GM12892 (cell line): ENCODE measurements around the gene MRPS6.

Experiments
- DNase-seq: peaks from one replicate; pipeline ENCODE4 v3.0.0; 2011; ENCODE audit not compliant: insufficient read length
- FAIRE-seq: peaks from 2 replicates; lab custom pipeline; 2011; peaks lifted over from hg19 to GRCh38; lab: Jason Lieb, UNC
- POLR2A ChIP-seq: IDR thresholded peaks from 2 replicates; pipeline ENCODE4 v1.6.1; 2011; ENCODE audit warnings: low read depth, low read length, control low read depth
- POLR2AphosphoS5 ChIP-seq: IDR thresholded peaks from 2 replicates; pipeline ENCODE4 v1.6.1; 2011; ENCODE audit warnings: low read depth, low read length, control low read depth
- TAF1 ChIP-seq: IDR thresholded peaks from 2 replicates; pipeline ENCODE4 v1.6.1; 2011; ENCODE audit warnings: low read depth, mild to moderate bottlenecking, control low read depth, low read length, borderline replicate concordance

The MRPS6 gene

DNA sequence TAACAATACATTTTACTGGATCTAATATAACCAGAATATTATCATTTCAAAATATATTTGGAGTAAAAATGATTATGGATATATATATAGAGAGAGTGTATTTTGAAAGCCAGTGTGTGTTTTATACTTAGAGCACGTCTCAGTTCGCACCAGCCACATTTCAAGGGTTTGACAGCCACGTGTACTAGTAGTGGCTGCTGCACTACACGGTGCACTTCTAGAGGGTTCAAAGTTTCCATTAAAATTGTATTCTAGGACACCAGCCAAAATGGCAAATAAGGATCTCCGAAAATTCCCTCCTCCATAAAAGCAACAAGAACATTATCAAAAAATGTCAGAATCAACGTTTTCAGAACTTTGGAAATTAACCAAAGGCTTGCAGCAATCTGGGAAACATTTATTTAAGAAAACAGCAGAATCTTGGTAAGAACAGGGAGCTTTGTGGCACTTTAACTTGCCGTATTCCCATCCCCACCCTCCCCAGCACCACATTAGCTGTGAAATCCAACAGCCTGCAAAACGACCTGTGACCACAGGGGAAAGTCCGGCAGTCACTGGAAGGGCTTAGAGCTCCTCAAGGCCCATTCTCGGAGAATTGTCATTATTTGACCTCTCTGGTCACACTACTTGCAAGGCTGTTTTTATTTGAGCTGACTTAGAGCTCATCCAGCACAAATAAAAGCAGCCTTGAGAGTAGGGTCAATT lies 33.5 kb upstream of the MRPS6 start:
- FAIRE-seq (peak; percentile 5), DNase-seq (no peak)
- no peak for TF ChIP-seq POLR2A
- TF ChIP-seq POLR2AphosphoS5 = no peak
- no peak for TF ChIP-seq TAF1

DNA sequence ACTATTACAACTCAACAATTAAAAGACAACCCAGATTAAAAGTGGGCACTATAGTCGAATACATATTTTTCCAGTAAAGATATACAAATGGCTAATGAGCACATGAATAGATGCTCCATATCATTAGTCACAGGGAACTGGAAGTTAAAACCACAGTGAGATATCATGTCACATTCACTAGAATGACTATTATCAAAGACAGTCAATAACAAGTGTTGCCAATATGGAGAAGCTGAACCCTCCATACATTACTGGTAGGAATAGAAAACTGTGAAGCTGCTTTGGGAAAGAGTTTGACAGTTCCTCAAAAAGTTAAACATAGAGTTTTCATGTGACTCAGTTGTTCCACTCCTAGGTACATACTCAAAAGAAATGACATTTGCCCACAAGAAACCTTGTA lies 30.6 kb upstream of the MRPS6 start:
- FAIRE-seq = no peak
- TF ChIP-seq POLR2A (no peak), TAF1 (no peak), POLR2AphosphoS5 (no peak)
- DNase-seq = no peak

DNA sequence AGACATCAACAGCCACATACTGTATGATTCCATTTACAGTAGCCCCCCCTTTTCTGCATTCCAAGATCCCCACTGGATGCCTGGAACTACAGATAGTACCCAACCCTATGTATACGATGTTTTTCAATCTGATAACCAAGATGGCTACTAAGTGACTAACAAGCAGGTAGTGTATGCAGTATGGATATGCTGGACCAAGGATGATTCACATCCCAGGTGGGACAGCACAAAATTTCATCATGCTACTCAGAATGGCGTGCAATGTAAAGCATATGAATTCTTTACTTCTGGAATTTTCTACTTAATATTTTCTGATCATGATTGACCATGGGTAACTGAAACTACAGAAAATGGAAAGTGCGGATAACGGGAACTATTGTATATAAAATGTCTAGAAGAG lies 30.0 kb upstream of the MRPS6 start:
- FAIRE-seq (no peak), DNase-seq (no peak)
- TF ChIP-seq POLR2A (no peak), POLR2AphosphoS5 (no peak), TAF1 (no peak)

DNA sequence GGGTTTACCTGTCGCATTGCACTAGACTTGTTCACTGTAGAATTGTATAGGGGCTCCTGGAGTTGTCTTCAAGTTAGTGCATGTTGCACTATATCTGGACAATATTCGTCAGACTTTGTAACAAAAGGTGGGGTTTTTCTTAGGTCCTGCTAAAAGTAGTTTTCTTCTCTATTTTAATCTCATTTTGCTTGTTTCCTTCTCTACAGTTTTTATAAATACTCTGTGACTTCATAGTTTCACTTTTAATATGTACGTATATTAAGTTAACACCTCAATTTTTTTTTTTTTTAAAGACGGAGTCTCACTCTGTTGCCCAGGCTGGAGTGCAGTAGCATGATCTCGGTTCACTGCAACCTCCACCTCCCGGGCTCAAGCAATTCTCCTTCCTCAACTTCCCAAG lies 26.5 kb upstream of the MRPS6 start:
- no peak for TF ChIP-seq POLR2AphosphoS5
- DNase-seq = no peak
- FAIRE-seq = peak; percentile 78

DNA sequence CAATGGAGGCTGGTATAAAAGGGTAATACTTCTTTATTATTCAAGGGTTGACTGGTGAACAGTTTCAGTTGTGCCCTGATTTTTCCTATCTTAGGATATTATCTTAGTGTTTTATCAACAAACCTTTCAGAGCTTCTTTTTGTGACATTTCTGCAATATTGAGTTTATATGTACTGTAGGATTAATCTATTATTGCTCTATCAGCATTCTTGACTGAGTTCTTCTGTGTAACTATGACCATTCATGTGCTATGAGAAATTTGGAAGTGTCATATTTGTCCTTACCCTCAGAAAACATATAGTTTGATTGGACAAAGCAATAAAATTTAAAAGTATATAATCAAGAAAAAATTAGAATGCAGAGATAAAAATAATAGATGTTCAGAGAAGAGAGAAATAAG lies 25.5 kb upstream of the MRPS6 start:
- TF ChIP-seq POLR2AphosphoS5 (no peak), TAF1 (no peak), POLR2A (no peak)
- FAIRE-seq (no peak), DNase-seq (no peak)

DNA sequence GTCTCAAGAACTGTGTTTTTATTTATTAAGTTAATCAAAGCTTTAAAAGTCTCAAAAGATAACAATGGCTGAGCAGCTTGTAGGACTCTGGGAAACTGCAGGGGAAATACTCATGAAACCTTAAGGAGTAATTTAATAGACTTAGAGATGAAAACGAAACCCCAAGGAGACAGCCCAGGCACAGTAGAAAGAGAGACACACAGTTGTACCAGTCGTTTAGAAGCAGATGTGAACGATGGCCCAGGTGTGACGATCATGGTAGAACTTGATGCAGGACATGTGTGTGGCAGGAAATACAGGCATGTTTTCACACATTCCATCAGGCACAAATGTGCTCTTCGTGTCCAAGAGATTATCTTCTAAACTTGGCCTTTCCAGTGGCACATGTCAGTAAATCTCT lies 21.2 kb upstream of the MRPS6 start:
- no peak for FAIRE-seq
- no peak for TF ChIP-seq POLR2AphosphoS5
- TF ChIP-seq POLR2A = no peak
- no peak for TF ChIP-seq TAF1

DNA sequence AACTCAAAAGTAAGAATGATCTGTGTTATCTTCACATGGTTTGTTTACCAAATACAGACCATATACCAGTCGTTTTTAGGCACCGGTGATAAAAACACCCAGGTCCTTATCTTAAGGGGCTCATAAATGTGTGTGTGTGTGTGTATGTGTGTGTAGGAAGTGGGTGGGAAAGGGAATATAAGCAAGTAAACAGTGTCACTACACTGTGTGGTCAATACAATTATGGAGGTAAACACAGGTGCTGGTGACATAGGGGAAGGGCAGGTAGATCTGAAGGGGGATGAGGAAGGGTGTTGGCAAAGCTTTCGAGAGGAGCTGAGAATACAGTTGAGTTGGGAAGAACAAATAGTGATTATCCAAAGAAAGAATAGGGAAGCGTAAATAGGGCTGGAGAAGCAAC lies 19.1 kb upstream of the MRPS6 start:
- FAIRE-seq = no peak
- TF ChIP-seq POLR2AphosphoS5 (no peak), POLR2A (no peak), TAF1 (no peak)
- no peak for DNase-seq

More for the DNA sequence above, 21.2 kb upstream of the MRPS6 start:
- no peak for DNase-seq

DNA sequence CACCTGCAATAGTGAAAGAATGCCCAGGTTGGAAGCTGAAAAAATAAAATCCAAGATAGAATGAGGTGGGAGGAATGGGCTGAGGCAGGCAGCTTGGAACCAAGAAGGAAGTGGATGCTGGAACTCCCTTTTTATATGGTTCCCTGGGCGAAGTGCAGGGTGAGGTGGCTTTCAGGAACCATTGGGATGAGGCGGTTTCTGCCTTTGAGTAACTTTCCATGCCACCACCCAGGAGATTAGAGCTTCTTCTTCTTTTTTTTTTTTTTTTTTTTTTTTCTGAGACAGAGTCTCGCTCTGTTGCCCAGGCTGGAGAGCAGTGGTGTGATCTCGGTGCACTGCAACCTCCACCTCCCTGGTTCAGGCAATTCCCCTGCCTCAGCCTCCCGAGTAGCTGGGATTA lies 17.8 kb upstream of the MRPS6 start:
- TF ChIP-seq POLR2AphosphoS5 = no peak
- TF ChIP-seq TAF1 = no peak
- no peak for TF ChIP-seq POLR2A
- DNase-seq (no peak), FAIRE-seq (no peak)

DNA sequence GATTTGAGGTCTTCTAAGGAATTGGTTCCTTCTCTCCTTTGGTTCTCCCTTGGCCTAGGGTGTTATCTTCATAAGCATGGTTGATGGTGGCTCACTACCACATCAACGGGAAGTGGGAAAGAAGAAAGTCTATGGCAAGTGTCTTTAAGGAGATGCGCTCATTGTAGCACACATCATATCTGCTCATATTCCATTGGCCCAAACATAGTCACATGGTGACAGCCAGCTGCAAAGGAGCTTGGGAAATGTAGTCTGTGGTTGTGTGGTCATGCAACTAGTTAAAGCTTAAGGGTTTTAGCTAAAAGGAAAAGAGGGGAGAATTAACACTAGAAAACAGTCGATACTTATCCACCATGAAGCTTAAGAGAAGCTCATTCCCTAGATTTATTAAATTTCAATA lies 11.4 kb upstream of the MRPS6 start:
- FAIRE-seq = peak; percentile 64
- no peak for TF ChIP-seq TAF1
- no peak for TF ChIP-seq POLR2AphosphoS5
- TF ChIP-seq POLR2A = no peak
- DNase-seq = no peak

DNA sequence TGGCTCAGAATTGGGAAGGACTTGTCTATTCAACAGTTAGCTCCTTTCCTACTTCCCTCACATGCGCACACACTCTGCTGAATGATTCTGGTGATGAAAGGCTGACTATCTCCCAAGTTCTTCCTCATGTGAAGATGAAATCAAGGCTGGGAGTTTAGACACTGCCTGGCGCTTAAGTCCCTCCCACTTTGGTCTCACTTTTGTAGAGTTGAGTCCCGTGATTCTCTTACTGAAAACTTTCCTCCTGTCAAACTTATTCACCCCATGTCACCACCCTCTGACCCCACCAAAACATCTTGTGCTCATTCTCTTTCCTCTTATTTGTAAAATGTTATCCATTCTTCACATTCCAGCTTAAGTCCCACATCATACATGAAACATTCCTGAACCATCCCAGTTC lies 8.4 kb upstream of the MRPS6 start:
- TF ChIP-seq POLR2A (no peak), POLR2AphosphoS5 (no peak), TAF1 (no peak)
- no peak for FAIRE-seq

DNA sequence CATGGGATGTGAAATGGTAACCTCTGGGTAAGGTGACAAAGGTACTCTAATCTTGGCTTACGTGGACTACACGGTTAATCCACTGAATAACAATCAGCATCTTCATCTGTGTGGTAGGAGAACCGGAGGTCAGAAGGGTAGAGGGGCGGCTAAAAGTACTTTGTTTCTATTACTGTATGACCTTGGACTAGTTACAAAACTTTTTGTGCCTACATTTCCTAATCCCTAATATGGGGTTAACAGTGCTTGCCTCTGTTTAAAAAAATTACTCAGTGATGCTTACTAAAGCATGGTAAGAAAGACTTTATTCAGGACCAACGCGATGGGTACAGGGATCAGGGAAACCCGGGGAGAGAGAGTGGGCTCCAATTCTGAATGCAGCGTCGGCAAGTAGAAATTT lies 1.7 kb upstream of the MRPS6 start:
- no peak for DNase-seq
- no peak for TF ChIP-seq POLR2A
- no peak for FAIRE-seq

More for the DNA sequence above, 8.4 kb upstream of the MRPS6 start:
- DNase-seq = no peak

DNA sequence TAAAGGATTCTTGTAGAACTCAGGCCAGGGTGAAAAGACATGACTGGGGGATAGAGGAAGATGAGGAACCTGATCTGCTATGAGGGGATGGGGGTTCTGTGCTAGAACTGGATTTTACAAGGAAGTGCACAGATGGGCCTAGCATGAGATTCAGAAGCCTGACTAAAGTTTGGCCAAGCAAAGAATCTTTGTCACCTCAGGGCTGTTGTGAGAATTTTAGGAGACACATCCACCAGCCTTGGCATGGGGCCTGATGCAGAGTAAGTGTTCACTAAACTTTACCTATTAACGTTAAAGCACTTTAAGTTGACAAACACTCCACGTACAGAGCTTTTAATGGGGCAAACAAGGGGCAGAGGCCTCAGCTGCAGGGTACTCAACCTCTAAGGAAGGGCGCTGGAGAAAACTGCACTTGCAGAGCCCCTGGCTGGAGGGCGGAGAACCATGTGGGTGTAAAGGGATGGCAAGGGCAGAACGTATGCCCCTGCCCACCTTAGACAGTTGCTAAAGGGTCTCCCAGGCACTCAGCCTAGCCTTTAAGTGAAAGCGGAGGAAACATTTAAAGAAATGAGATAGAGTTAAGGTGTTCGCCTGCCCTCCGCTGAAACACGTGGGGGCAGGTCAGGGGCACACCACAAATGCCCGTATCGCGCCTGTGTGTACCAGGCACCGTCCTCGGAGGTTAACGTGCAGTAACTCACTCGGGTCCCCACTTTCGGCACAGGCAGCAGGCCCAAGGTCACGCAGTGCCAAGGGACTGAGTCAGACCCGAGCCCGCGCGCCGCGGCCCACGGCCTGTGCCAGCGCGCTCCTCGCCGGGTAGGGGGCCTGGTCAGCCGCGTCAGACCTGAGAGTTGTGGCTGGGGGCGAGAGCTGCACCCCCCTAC lies 990 bp upstream of the MRPS6 start:
- DNase-seq (no peak), FAIRE-seq (no peak)
- TF ChIP-seq POLR2AphosphoS5 = no peak
- TF ChIP-seq TAF1 = no peak
- no peak for TF ChIP-seq POLR2A
